ENCODE results near the gene POLR3K.
"Not testable (repeated sequence)": the region's sequence is repeated elsewhere in the genome, so short reads cannot be mapped to it uniquely, and the experiment has no call there.

POLR3K gene

GRCh38 chr16:63998-64913 lies 10.8 kb upstream of the POLR3K start:
- DNase-seq = no peak

- no peak for DNase-seq
These were observed 10.1 kb upstream of the POLR3K start for GRCh38 chr16:63466-63865.

DNA sequence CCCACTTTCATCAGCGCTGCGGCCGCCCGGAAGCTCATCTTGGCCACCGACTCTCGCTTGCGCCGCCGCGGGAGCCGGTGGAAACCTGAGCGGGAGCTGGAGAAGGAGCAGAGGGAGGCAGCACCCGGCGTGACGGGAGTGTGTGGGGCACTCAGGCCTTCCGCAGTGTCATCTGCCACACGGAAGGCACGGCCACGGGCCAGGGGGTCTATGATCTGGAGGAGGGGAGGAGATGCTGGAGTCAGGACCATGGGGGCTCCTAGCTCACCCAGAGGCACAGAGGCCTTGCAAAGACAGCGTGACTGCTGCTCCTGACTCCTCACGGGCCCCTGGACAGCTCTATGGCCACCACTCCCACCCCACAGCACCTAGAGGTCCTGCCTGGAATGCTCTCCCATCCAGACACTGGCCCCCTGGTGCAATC lies 9.6 kb upstream of the POLR3K start:
- no peak for DNase-seq

DNA sequence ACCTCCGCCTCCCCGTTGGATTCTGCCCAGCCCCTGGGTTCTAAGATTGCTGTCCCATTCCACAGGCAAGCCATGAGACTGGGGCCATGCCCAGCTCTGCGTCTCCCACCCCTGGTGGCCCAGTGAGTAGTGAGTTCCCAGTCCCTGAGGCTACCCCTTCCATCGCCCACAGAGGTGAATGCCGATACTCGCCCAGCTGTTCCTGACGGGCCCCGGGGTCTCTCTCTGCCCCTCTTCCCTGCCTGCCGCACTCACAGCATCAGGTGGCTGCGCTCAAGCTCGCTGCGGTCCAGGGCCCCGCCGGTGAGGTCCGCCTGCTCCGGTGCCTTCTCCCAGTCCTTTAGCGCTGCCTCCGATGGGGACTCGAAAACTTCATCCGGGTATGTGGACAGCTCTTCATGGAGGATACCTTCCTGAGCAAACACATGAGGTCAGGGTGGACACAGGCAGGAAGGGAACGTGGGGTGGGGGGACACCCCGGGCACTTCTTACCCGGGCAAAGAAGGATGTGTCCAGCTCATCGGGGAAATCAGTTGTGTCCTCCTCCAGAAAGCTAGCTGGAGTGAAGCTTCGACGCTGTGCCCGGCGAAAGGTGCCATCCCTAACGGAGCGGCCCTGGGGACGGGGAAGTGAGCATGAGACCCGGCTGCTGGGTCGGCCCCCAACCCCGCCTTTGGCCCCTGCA lies 9.0 kb upstream of the POLR3K start:
- DNase-seq = no peak

DNA sequence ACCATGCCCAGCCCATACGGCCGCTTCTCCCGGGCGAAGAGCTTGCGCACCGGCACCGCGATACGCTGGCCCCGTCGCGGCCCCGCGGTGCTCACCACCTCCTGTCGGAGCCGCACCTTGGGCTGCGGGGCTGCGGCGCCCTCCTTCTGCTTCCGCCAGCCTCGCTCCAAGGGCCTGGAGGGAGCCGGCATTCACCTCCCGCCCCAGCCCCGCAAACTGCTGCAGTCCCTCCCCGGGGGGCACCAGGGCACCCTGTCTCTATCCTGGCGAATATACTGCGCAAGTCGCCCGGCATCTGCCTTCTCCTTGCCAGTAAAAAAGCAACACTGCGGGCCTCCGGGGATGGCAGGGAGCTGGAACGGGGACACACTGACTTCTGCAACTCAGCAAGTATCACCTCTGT lies 8.5 kb upstream of the POLR3K start:
- DNase-seq = no peak

- DNase-seq = no peak
These were observed 7.8 kb upstream of the POLR3K start for GRCh38 chr16:60929-61878.

DNA sequence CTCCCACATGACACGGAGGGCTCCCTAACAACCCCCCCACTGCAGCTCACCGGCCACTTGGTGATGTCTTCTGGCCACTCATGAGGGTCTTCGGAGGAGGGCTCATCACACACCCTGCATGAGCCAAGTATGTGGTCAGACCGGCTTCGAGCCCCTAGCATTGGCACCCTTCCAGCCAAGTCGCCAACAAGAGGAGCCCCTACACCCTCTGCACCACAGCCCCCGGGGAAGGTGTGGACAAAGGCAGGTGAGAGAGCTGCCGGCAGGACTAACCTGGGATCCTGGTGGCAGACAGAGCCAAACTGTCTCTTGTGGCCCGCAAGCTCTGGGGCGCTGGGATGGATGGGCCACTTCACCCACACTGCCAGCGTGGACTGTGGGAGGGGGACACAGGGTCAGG lies 6.8 kb upstream of the POLR3K start:
- no peak for DNase-seq

- DNase-seq = no peak
These were observed 6.1 kb upstream of the POLR3K start for GRCh38 chr16:59440-60059.

- no peak for DNase-seq
These were observed 5.4 kb upstream of the POLR3K start for GRCh38 chr16:58491-59439.

- DNase-seq = no peak
These were observed 4.3 kb upstream of the POLR3K start for GRCh38 chr16:57711-58110.

- no peak for DNase-seq
These were observed 3.0 kb upstream of the POLR3K start for GRCh38 chr16:56231-56927.

GRCh38 chr16:55571-56136 lies 2.2 kb upstream of the POLR3K start:
- DNase-seq = no peak

DNA sequence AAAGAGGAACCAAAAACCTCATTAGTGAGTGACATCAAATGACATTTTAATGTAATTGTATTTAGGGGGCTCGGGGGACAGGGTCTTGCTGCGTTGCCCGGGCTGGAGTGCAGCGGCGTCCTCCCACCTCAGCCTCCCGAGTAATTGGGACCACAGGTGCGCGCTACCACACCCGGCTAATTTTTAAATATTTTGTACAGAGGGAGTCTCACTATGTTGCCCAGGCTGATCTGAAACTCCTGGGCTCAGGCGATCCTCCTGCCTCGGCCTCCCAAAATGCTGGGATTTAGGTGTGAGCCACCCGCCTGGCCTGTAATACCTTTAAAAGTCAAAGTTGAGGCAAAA lies 801 bp upstream of the POLR3K start:
- no peak for DNase-seq

DNA sequence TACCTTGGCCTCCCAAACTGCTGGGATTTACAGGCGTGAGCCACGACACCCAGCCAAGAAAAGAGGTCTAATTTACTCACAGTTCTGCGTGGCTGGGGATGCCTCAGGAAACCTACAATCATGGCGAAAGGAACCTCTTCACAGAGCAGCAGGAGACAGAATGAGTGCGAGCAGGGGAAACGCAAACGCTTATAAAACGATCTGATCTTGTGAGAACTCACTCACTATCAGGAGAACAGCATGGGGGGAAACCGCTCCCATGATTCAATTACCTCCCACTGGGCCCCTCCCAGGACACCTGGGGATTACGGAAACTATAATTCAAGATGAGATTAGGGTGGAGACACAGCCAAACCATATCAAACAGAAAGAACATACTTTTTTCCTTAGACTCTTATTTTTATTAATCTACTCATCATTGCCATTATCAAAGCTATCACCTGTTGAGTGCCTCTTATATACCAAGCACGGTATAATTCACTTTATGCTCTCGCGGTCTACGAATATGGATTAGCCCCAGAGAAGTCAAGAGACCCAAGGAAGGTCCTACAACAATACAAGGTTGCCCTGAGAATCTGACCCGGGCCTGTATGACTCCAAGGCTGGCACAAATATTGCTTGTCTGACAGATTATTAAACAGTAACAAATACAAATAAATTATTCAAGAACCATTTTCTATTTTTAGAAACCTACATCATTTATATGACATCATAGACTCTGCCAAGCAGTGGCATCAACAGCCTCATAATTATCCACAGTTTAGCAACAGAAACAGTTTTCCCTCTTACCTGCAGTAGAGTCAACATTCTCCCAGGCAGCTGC lies 2.4 kb downstream of the POLR3K start:
- DNase-seq = no peak

GRCh38 chr16:47234-47633 lies 6.2 kb downstream of the POLR3K start:
- DNase-seq = no peak

DNA sequence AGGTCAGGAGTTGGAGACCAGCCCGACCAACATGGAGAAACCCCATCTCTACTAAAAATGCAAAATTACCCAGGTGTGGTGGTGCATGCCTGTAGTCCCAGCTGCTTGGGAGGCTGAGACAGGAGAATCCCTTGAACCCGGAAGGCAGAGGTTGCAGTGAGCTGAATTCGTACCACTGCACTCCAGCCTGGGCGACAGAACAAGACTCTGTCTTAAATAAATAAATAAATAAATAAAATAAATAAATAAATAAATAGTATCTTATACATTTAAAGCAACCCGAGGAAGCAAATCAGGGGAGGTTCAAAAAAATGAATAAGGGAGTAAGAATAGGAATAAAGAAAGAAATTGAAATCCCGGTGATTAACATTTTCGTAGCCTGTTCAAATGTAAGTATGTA lies 6.9 kb downstream of the POLR3K start:
- not testable (repeated sequence) for DNase-seq

- no peak for DNase-seq
These were observed 8.0 kb downstream of the POLR3K start for GRCh38 chr16:45454-45853.

DNA sequence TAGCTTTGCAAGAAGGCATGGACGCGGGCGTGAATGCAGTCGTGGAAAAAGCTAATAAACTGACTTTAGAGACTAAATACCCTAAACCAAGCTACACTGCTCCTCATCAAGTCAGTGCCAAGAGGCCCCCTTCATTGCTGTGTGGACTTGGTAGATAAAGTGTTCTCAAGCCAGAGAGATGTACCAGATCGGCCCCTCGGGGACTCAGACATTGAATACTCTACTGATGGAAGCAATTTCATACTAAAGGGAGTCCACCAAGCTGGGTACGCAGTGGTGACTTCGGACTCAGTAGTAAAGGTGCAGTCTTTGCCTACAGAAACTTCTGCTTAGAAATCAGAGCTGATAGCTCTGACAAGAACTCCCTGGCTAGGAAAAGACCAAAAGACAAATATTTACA lies 8.8 kb downstream of the POLR3K start:
- DNase-seq = no peak

GRCh38 chr16:43294-43693 lies 10.1 kb downstream of the POLR3K start:
- no peak for DNase-seq

DNA sequence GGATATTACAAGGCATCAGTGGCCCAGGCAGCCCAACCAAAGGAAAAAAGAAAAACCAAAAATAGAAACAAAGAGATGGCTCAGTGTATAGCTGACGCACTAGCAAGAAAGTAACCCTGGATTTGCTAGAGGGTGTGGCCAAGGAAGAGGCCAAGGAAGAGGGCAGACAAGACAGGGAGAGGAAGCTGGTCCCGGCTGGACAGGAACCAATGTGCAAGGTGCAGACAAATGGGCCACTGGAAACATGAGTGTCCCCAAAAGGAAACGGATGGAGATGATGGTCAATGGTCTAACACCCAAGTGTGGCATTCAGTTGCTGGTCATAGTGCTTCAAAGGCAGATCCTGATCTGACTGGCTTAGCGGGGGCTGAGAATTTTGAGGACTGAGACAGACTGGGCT lies 10.7 kb downstream of the POLR3K start:
- DNase-seq = no peak

All from stimulated activated CD8-positive, alpha-beta memory T cell treated with anti-CD3 and anti-CD28 coated beads, Interleukin-4, amount 100 ng/mL, for 48 hours (primary cell).